Measurements from ENCODE around the gene CST4.
"Not testable (repeated sequence)": the region's sequence is repeated elsewhere in the genome, so short reads cannot be mapped to it uniquely, and the experiment has no call there.

CST4 gene

GRCh38 chr20:23687986-23688385, 852 bp downstream of the CST4 start:
- DNase-seq (ENCODE audit: low read depth in 2 of 2): no peak

GRCh38 chr20:23686046-23686750, 2.6 kb downstream of the CST4 start:
- no peak for DNase-seq (ENCODE audit: low read depth in 2 of 2)

- not testable (repeated sequence) for DNase-seq (ENCODE audit: low read depth in 2 of 2)
These were observed 3.3 kb downstream of the CST4 start for GRCh38 chr20:23685529-23685896.

GRCh38 chr20:23684261-23684660, 4.6 kb downstream of the CST4 start:
- no peak for DNase-seq (ENCODE audit: low read depth in 2 of 2)

- no peak for DNase-seq (ENCODE audit: low read depth in 2 of 2)
These were observed 5.0 kb downstream of the CST4 start for GRCh38 chr20:23683807-23684206.

GRCh38 chr20:23683281-23683680, 5.6 kb downstream of the CST4 start:
- DNase-seq (ENCODE audit: low read depth in 2 of 2): no peak

GRCh38 chr20:23680146-23680545, 8.7 kb downstream of the CST4 start:
- DNase-seq (ENCODE audit: low read depth in 2 of 2): no peak

GRCh38 chr20:23679133-23680092, 9.4 kb downstream of the CST4 start:
- DNase-seq (ENCODE audit: low read depth in 2 of 2): no peak

- no peak for DNase-seq (ENCODE audit: low read depth in 2 of 2)
These were observed 15.6 kb downstream of the CST4 start for GRCh38 chr20:23673209-23673608.

- no peak for DNase-seq (ENCODE audit: low read depth in 2 of 2)
These were observed 16.7 kb downstream of the CST4 start for GRCh38 chr20:23672158-23672557.

- no peak for DNase-seq (ENCODE audit: low read depth in 2 of 2)
These were observed 17.4 kb downstream of the CST4 start for GRCh38 chr20:23671479-23671878.

- no peak for DNase-seq (ENCODE audit: low read depth in 2 of 2)
These were observed 18.5 kb downstream of the CST4 start for GRCh38 chr20:23670361-23670760.

- DNase-seq (ENCODE audit: low read depth in 2 of 2): no peak
These were observed 19.0 kb downstream of the CST4 start for GRCh38 chr20:23669866-23670265.

GRCh38 chr20:23669327-23669726, 19.5 kb downstream of the CST4 start:
- DNase-seq (ENCODE audit: low read depth in 2 of 2): no peak

GRCh38 chr20:23668477-23668951, 20.3 kb downstream of the CST4 start:
- no peak for DNase-seq (ENCODE audit: low read depth in 2 of 2)

GRCh38 chr20:23667666-23668065, 21.2 kb downstream of the CST4 start:
- no peak for DNase-seq (ENCODE audit: low read depth in 2 of 2)

- no peak for DNase-seq (ENCODE audit: low read depth in 2 of 2)
These were observed 22.1 kb downstream of the CST4 start for GRCh38 chr20:23666698-23667097.

- no peak for DNase-seq (ENCODE audit: low read depth in 2 of 2)
These were observed 22.6 kb downstream of the CST4 start for GRCh38 chr20:23666189-23666588.

GRCh38 chr20:23664954-23665353, 23.9 kb downstream of the CST4 start:
- no peak for DNase-seq (ENCODE audit: low read depth in 2 of 2)

GRCh38 chr20:23664046-23664445, 24.8 kb downstream of the CST4 start:
- not testable (repeated sequence) for DNase-seq (ENCODE audit: low read depth in 2 of 2)

- DNase-seq (ENCODE audit: low read depth in 2 of 2): no peak
These were observed 25.7 kb downstream of the CST4 start for GRCh38 chr20:23663180-23663579.

- DNase-seq (ENCODE audit: low read depth in 2 of 2): no peak
These were observed 26.5 kb downstream of the CST4 start for GRCh38 chr20:23662276-23662870.
